GM12878 (cell line): ENCODE measurements around the gene ID3. TPM values are rescaled to one million over a fixed set of nuclear protein-coding genes. Genes with fewer than 3 reads are reported as not detected.
A peak's percentile ranks its signal among the peaks of the same experiment; 100 is the strongest.

Source experiments
- ATAC-seq: fragments of 200-7000 bp; cut with Tn5 transposase; 3 replicates; pipeline ENCODE4 v1.9.1; 2020; ENCODE audit warnings: mild to moderate bottlenecking, moderate library complexity
- BruUV-seq: library from RNA; stranded (reverse); fragments of 400-500 nt; replicated peaks from 2 replicates; lab custom pipeline; 2021; lab: Mats Ljungman, UMichigan
- CTCF ChIA-PET: fragments of 300-600 bp; sonication (Branson Sonifier 250); formaldehyde crosslinking; extraction: SDS; loops from one replicate; lab custom pipeline; 2021; ENCODE audit warnings: inconsistent platforms; lab: Yijun Ruan, JAX
- POLR2A ChIA-PET: fragments of 350-600 bp; formaldehyde crosslinking; extraction: SDS; loops from one replicate; lab custom pipeline; 2021; ENCODE audit warnings: inconsistent platforms; lab: Charles Lee
- RAD21 ChIA-PET: fragments of 300-600 bp; sonication (Branson Sonifier 250); formaldehyde crosslinking; loops from one replicate; lab custom pipeline; 2023; ENCODE audit warnings: antibody characterized with exemption; ENCODE audit not compliant: unreplicated experiment; lab: Charles Lee
- SMC1A ChIA-PET: fragments of 300-600 bp; sonication (Branson Sonifier 250); formaldehyde crosslinking; loops from one replicate; lab custom pipeline; 2023; ENCODE audit not compliant: unreplicated experiment, uncharacterized antibody; lab: Charles Lee
- DNase-seq: peaks from one replicate; pipeline ENCODE4 v3.0.0-alpha.2; 2011; ENCODE audit warnings: low read depth, low spot score
- FAIRE-seq: peaks from 3 replicates; lab custom pipeline; 2011; peaks lifted over from hg19 to GRCh38; lab: Jason Lieb, UNC
- H2AFZ ChIP-seq: 2 replicates; pipeline ENCODE4 v1.6.0; 2011; ENCODE audit warnings: low read depth, low read length, control low read depth; ENCODE audit not compliant: control insufficient read depth
- H3K27ac ChIP-seq: 2 replicates; pipeline ENCODE4 v1.5.1; 2011; ENCODE audit warnings: control low read depth; ENCODE audit not compliant: control insufficient read depth, insufficient read depth
- H3K27me3 ChIP-seq, 2 experiments: replicated peaks in 1 of 2; 2 replicates each; pipeline versions ENCODE4 v1.6.0 to v1.6.1; 2011; ENCODE audit warnings: low read length in 1 of 2; ENCODE audit not compliant: control insufficient read depth in 2 of 2, insufficient read depth in 2 of 2
- H3K36me3 ChIP-seq, 2 experiments: 2 replicates each; pipeline ENCODE4 v1.5.1; 2011; ENCODE audit warnings: low read length in 1 of 2; ENCODE audit not compliant: control insufficient read depth in 2 of 2, insufficient read depth in 2 of 2
- H3K4me1 ChIP-seq: 2 replicates; pipeline ENCODE4 v1.6.1; 2011; ENCODE audit warnings: mild to moderate bottlenecking, low read length, moderate library complexity, mixed read lengths; ENCODE audit not compliant: control insufficient read depth, insufficient read depth
- H3K4me2 ChIP-seq: 2 replicates; pipeline ENCODE4 v1.6.0; 2011; ENCODE audit warnings: control low read depth; ENCODE audit not compliant: control insufficient read depth, insufficient read depth
- H3K4me3 ChIP-seq: fragments of 200-600 bp; sonication (generic); 2 replicates; pipeline ENCODE4 v1.5.1; 2016
- H3K79me2 ChIP-seq: 2 replicates; pipeline ENCODE4 v1.6.0; 2011; ENCODE audit warnings: low read length; ENCODE audit not compliant: control insufficient read depth, insufficient read depth
- H3K9ac ChIP-seq: 2 replicates; pipeline ENCODE4 v1.8.0; 2011; ENCODE audit warnings: low read length, control low read depth, mixed read lengths; ENCODE audit not compliant: control insufficient read depth, insufficient read depth
- H3K9me3 ChIP-seq: replicated peaks from 3 replicates; pipeline ENCODE4 v1.5.1; 2011; ENCODE audit warnings: mild to moderate bottlenecking, low read length; ENCODE audit not compliant: control insufficient read depth, insufficient read depth
- H4K20me1 ChIP-seq: 2 replicates; pipeline ENCODE4 v1.6.0; 2011; ENCODE audit not compliant: control insufficient read depth, insufficient read depth
- ATF2 ChIP-seq: IDR thresholded peaks from 2 replicates; pipeline ENCODE4 v1.6.1; 2012; ENCODE audit warnings: low read length, inconsistent platforms
- ATF7 ChIP-seq: fragments of 450-650 bp; IDR thresholded peaks from 2 replicates; pipeline ENCODE4 v1.6.1; 2016; ENCODE audit warnings: low read depth, mild to moderate bottlenecking
- BACH1 ChIP-seq: fragments of 450-650 bp; IDR thresholded peaks from 2 replicates; pipeline ENCODE4 v1.6.1; 2017; ENCODE audit warnings: mild to moderate bottlenecking, borderline replicate concordance
- BCL11A ChIP-seq: IDR thresholded peaks from 2 replicates; pipeline ENCODE4 v1.6.1; 2011; ENCODE audit warnings: low read depth, low read length
- BMI1 ChIP-seq: fragments of 450-650 bp; IDR thresholded peaks from 2 replicates; pipeline ENCODE4 v1.6.1; 2016; ENCODE audit warnings: mild to moderate bottlenecking, moderate library complexity, borderline replicate concordance
- CBFB ChIP-seq: IDR thresholded peaks from 2 replicates; pipeline ENCODE4 v1.6.1; 2016; ENCODE audit warnings: antibody characterized with exemption, low read depth
- CREM ChIP-seq: IDR thresholded peaks from 2 replicates; pipeline ENCODE4 v1.6.1; 2014; ENCODE audit warnings: antibody characterized with exemption, low read depth
- DPF2 ChIP-seq: fragments of 450-650 bp; IDR thresholded peaks from 2 replicates; pipeline ENCODE4 v1.6.1; 2017; ENCODE audit warnings: mild to moderate bottlenecking
- EED ChIP-seq: sonication (generic); IDR thresholded peaks from 2 replicates; pipeline ENCODE4 v1.6.1; 2016; ENCODE audit warnings: antibody characterized with exemption, low read depth
- IKZF1 ChIP-seq: fragments of 450-650 bp; conservative IDR thresholded peaks from 2 replicates; pipeline ENCODE4 v1.6.1; 2017; ENCODE audit warnings: antibody characterized with exemption, mild to moderate bottlenecking
- JUNB ChIP-seq: IDR thresholded peaks from 2 replicates; pipeline ENCODE4 v1.6.1; 2016; ENCODE audit warnings: antibody characterized with exemption, mild to moderate bottlenecking
- MEF2A ChIP-seq: IDR thresholded peaks from 2 replicates; pipeline ENCODE4 v1.6.1; 2011; ENCODE audit warnings: low read depth, mild to moderate bottlenecking, low read length, moderate library complexity; ENCODE audit not compliant: insufficient read depth
- MTA2 ChIP-seq: fragments of 450-650 bp; IDR thresholded peaks from 2 replicates; pipeline ENCODE4 v1.6.1; 2016; ENCODE audit warnings: low read depth, mild to moderate bottlenecking, moderate library complexity
- MTA3 ChIP-seq: IDR thresholded peaks from 2 replicates; pipeline ENCODE4 v1.6.1; 2012; ENCODE audit warnings: low read length, inconsistent platforms, borderline replicate concordance
- NR2C1 ChIP-seq: fragments of 450-650 bp; IDR thresholded peaks from 2 replicates; pipeline ENCODE4 v1.6.1; 2017; ENCODE audit warnings: antibody characterized with exemption, mild to moderate bottlenecking, moderate library complexity
- NR2F1 ChIP-seq: fragments of 450-650 bp; conservative IDR thresholded peaks from 2 replicates; pipeline ENCODE4 v1.6.1; 2017; ENCODE audit warnings: mild to moderate bottlenecking
- RAD21 ChIP-seq: IDR thresholded peaks from 2 replicates; pipeline ENCODE4 v1.6.1; 2011; ENCODE audit warnings: mild to moderate bottlenecking, low read depth, low read length, moderate library complexity; ENCODE audit not compliant: insufficient read depth
- RB1 ChIP-seq: fragments of 450-650 bp; formaldehyde crosslinking; IDR thresholded peaks from 2 replicates; pipeline ENCODE4 v1.6.1; 2017; ENCODE audit warnings: mild to moderate bottlenecking, borderline replicate concordance
- RUNX3 ChIP-seq: IDR thresholded peaks from 2 replicates; pipeline ENCODE4 v1.6.1; 2012; ENCODE audit warnings: low read length, inconsistent platforms
- SP1 ChIP-seq: IDR thresholded peaks from one replicate; pipeline ENCODE4 v1.6.1; 2011; ENCODE audit warnings: low read depth, low read length
- SPI1 ChIP-seq: IDR thresholded peaks from 2 replicates; pipeline ENCODE4 v1.6.1; 2011; ENCODE audit warnings: low read depth, mild to moderate bottlenecking, low read length, moderate library complexity, borderline replicate concordance; ENCODE audit not compliant: insufficient read depth
- SUZ12 ChIP-seq: fragments of 200-600 bp; sonication (generic); IDR thresholded peaks from one replicate; pipeline ENCODE4 v1.6.1; 2018; ENCODE audit warnings: antibody characterized with exemption, mild to moderate bottlenecking; ENCODE audit not compliant: unreplicated experiment
- TBL1XR1 ChIP-seq: IDR thresholded peaks from 2 replicates; pipeline ENCODE4 v1.6.1; 2012; ENCODE audit warnings: low read depth, low read length, improper control_type of control experiment
- TCF12 ChIP-seq: IDR thresholded peaks from 2 replicates; pipeline ENCODE4 v1.6.1; 2011; ENCODE audit warnings: low read depth, mild to moderate bottlenecking, low read length
- TCF7 ChIP-seq: IDR thresholded peaks from 2 replicates; pipeline ENCODE4 v1.6.1; 2014; ENCODE audit warnings: antibody characterized with exemption, borderline replicate concordance
- YY1 ChIP-seq: IDR thresholded peaks from 2 replicates; pipeline ENCODE4 v1.6.1; 2011; ENCODE audit warnings: low read depth, mild to moderate bottlenecking, low read length
- ZBED1 ChIP-seq: IDR thresholded peaks from 2 replicates; pipeline ENCODE4 v1.6.1; 2016; ENCODE audit warnings: borderline replicate concordance
- WGBS: methylation state at CpG from one replicate; pipeline ENCODE4 v1.1.6; 2016; ENCODE audit warnings: low lambda C conversion rate; ENCODE audit not compliant: insufficient replicate concordance, insufficient coverage; ENCODE audit errors: missing lambda C conversion rate; 5-methylcytosine and 5-hydroxymethylcytosine counted together
- in situ Hi-C: fragments of 300-500 bp; cut with MboI; formaldehyde crosslinking; loops from 9 replicates; pipeline ENCODE4 v1.14.3; 2018; ENCODE audit warnings: mixed read lengths
- intact Hi-C: fragments of 100-400 bp; cut with micrococcal nuclease; formaldehyde crosslinking; loops from one replicate; pipeline ENCODE4 v1.14.2; 2022; ENCODE audit not compliant: unreplicated experiment
- polyA plus RNA-seq, 11 experiments: library from polyadenylated mRNA; depleted of rRNA in 4 of 11; unstranded in 6 of 11; stranded (reverse) in 5 of 11; fragments of >200 nt; fragmentation: Nextera tagmentation in 4 of 11; fragmentation: Illumina TruSeq in 1 of 11; extraction: Ambion mirVana in 4 of 11; extraction: Trizol in 1 of 11; gene quantifications; 1 replicate in 1 of 11; 2 replicates in 10 of 11; pipeline versions ENCODE4 v1.2.1 to v1.2.3, GENCODE V29; 2011 to 2016; ENCODE audit warnings: inconsistent platforms in 2 of 11, missing spikeins in 2 of 11, low read depth in 1 of 11
- total RNA-seq, 4 experiments: library from RNA; depleted of rRNA in 3 of 4; stranded (reverse); fragments of >200 nt in 3 of 4; fragmentation: Illumina TruSeq in 1 of 4; extraction: Trizol in 1 of 4; gene quantifications; 2 replicates each; pipeline versions ENCODE4 v1.2.1 to v1.2.3, GENCODE V29; 2013 to 2021

The ID3 gene
- total and polyA plus RNA-seq, 10 of the 15 experiments (the other 5 are each of a cell fraction or from before 2014, with no cell fraction given), result 42.7 to 475 (median 207) TPM

GRCh38 chr1:23574265-23574754 lies 15.0 kb upstream of the ID3 start:
- POLR2A ChIA-PET, result interaction anchor here (0.7 to 14.7 kb wide), 7 partner anchors 9 to 49 kb away, joined by 3 to 271 read pairs (median 9); partner anchors contain the start of gene ID3
- SMC1A ChIA-PET, result interaction anchor here (1.5 to 16.8 kb wide), 10 partner anchors 9 to 63 kb away, joined by 3 to 419 read pairs (median 10); partner anchors contain the start of gene ID3
- RAD21 ChIA-PET, result interaction anchor here (1.6 to 7.8 kb wide), 7 partner anchors 12 to 63 kb away, joined by 3 to 252 read pairs (median 14); partner anchors contain the start of gene ID3
- CTCF ChIA-PET, result interaction anchor here (1.1 to 8.6 kb wide), 7 partner anchors 10 to 63 kb away, joined by 4 to 112 read pairs (median 17); partner anchors contain the start of gene ID3
- H3K27me3 ChIP-seq, result no peaks in the 10 kb centered on the region
- in situ Hi-C loops, result no loop called here
- H3K4me1 ChIP-seq, result peaks cover 53% of the 10 kb centered on the region
- H3K27ac ChIP-seq, result peak overlapping the region; percentile 96
- no peaks in the 10 kb centered on the region for H3K9me3 ChIP-seq
- FAIRE-seq (peak; percentile 78), ATAC-seq (peak; percentile 78), DNase-seq (peak; percentile 84)
- no peak overlapping the region; the same call in 1 of the 2 replicates for H3K4me3 ChIP-seq
- peak overlapping the region; percentile 68 for H3K4me2 ChIP-seq
- 0% methylated on average over 2 of the region's 2 CpGs for WGBS
- H4K20me1 ChIP-seq, result no peaks in the 10 kb centered on the region
- no TSS peak for BruUV-seq
- peak overlapping the region; percentile 55 for H2AFZ ChIP-seq
- H3K36me3 ChIP-seq, result no peaks in the 10 kb centered on the region
- no peaks in the 10 kb centered on the region for H3K79me2 ChIP-seq
- H3K9ac ChIP-seq, result peak overlapping the region; percentile 48; the same call in 1 of the 2 replicates
- intact Hi-C loops, result loop anchor here (1.0 kb wide), 2 partner anchors 15 to 18 kb away; partner anchors contain the start of gene ID3
- TF ChIP-seq DPF2, result 0 out of 2 replicates have a peak, but pooled peaks have one; percentile 41
- TF ChIP-seq MTA3, result peak; percentile 74; the same call in 1 of the 2 replicates
- peak; percentile 86 for TF ChIP-seq NR2F1
- TF ChIP-seq ATF2, result peak; percentile 90
- TF ChIP-seq RAD21, result peak; percentile 22; the same call in 1 of the 2 replicates
- 0 out of 2 replicates have a peak, but pooled peaks have one; percentile 11 for TF ChIP-seq TBL1XR1
- peak; percentile 86; the same call in 1 of the 2 replicates for TF ChIP-seq ZBED1
- peak; percentile 80 for TF ChIP-seq CBFB
- 0 out of 2 replicates have a peak, but pooled peaks have one; percentile 37 for TF ChIP-seq TCF7
- peak; percentile 62 for TF ChIP-seq CREM
- no peak for TF ChIP-seq BACH1
- 0 out of 2 replicates have a peak, but pooled peaks have one; percentile 12 for TF ChIP-seq YY1
- peak; percentile 81 for TF ChIP-seq IKZF1
- TF ChIP-seq EED, result peak; percentile 98
- peak; percentile 58; the same call in 1 of the 2 replicates for TF ChIP-seq BCL11A
- no peak for TF ChIP-seq SUZ12
- TF ChIP-seq RB1, result no peak
- TF ChIP-seq MTA2, result peak; percentile 48; the same call in 1 of the 2 replicates
- TF ChIP-seq ATF7, result peak; percentile 46; the same call in 1 of the 2 replicates
- TF ChIP-seq NR2C1, result peak; percentile 16; the same call in 1 of the 2 replicates
- TF ChIP-seq JUNB, result peak; percentile 45
- TF ChIP-seq MEF2A, result peak; percentile 87
- peak; percentile 63; the same call in 1 of the 2 replicates for TF ChIP-seq TCF12
- TF ChIP-seq BMI1, result no peak
- TF ChIP-seq RUNX3, result peak; percentile 94
- TF ChIP-seq SPI1, result no peak
- peak; percentile 43 for TF ChIP-seq SP1
